ENCODE data around the gene LDAH.

Gene LDAH

GRCh38 chr2:20668451-20668850, 154.4 kb downstream of the LDAH start:
- Histone ChIP-seq H3K27ac (ENCODE audit: extremely low read depth, low read depth, low read length) (no peak overlapping the region), H3K36me3 (ENCODE audit: control insufficient read depth in 2 of 2, insufficient read depth in 1 of 2, low read length in 2 of 2) (peaks cover 0 to 31% of the 10 kb centered on the region in 2 experiments; a peak in 1 of 3 replicates), H3K9me3 (ENCODE audit: control insufficient read depth, insufficient read depth, low read depth, low read length) (no peaks in the 10 kb centered on the region), H3K4me3 (ENCODE audit: low read depth, low read length) (no peak overlapping the region), H3K4me1 (ENCODE audit: control insufficient read depth, insufficient read depth, low read length) (no peaks in the 10 kb centered on the region)
- TF ChIP-seq ZFP41 (tag by site-specific recombination; IDR thresholded peaks at IDR 0.05; ENCODE audit: borderline replicate concordance) (no peak), ZNF664 (tag by site-specific recombination; IDR thresholded peaks at IDR 0.05) (no peak), ZNF18 (tag by site-specific recombination; IDR thresholded peaks at IDR 0.05) (no peak), ZNF513 (tag by site-specific recombination; IDR thresholded peaks at IDR 0.05) (no peak), ZNF639 (tag by site-specific recombination; IDR thresholded peaks at IDR 0.05) (no peak), ZFP3 (tag by site-specific recombination; IDR thresholded peaks at IDR 0.05; ENCODE audit: low read depth) (no peak), TCF7L2 (IDR thresholded peaks at IDR 0.05; ENCODE audit: borderline replicate concordance, low read depth, low read length) (no peak), ZBTB11 (tag by site-specific recombination; conservative IDR thresholded peaks at IDR 0.05; ENCODE audit: low read depth) (no peak), ZNF24 (tag by site-specific recombination; IDR thresholded peaks at IDR 0.05) (no peak), ZFP37 (tag by site-specific recombination; IDR thresholded peaks at IDR 0.05) (no peak), ZNF146 (tag by site-specific recombination; IDR thresholded peaks at IDR 0.05) (no peak), HOXA7 (CRISPR knock-in tag; IDR thresholded peaks at IDR 0.05; ENCODE audit: borderline replicate concordance) (no peak), ZNF362 (tag by site-specific recombination; IDR thresholded peaks at IDR 0.05) (no peak), ZSCAN23 (tag by site-specific recombination; IDR thresholded peaks at IDR 0.05) (no peak), ZNF768 (tag by site-specific recombination; IDR thresholded peaks at IDR 0.05) (no peak), ZNF785 (tag by site-specific recombination; IDR thresholded peaks at IDR 0.05) (no peak), TRIM28 (IDR thresholded peaks at IDR 0.05; ENCODE audit: borderline replicate concordance, low read length) (no peak), RBAK (tag by site-specific recombination; IDR thresholded peaks at IDR 0.05) (no peak)
- ChIA-PET POLR2A (no interaction called here), CTCF (interaction anchor here (0.5 to 1.5 kb wide), 4 partner anchors 8 to 264 kb away, joined by 3 to 9 read pairs (median 4); no protein-coding TSS in a partner anchor)
